Adrenal gland (tissue), 12 donors: ENCODE measurements around the gene SCFD2. TPM values are rescaled to one million over a fixed set of nuclear protein-coding genes. Genes with fewer than 3 reads are reported as not detected.

Source experiments
- DNase-seq, 7 donors: peaks; one replicate each; pipeline ENCODE4 v3.0.0-alpha.2; 2019 to 2020
- H3K27ac ChIP-seq, 5 donors: fragments of 200-600 bp; sonication (generic) in 4 of 5; 1 replicate in 3 of 5; 2 replicates in 2 of 5; pipeline versions ENCODE4 v1.5.1 to v1.8.0; 2016 to 2020; ENCODE audit warnings: mild to moderate bottlenecking in 1 of 5
- H3K27me3 ChIP-seq: fragments of 200-600 bp; 2 replicates; pipeline ENCODE4 v1.8.0; 2021
- H3K36me3 ChIP-seq, 2 donors: fragments of 200-600 bp; replicated peaks in 1 of 2; 1 replicate in 1 of 2; 2 replicates in 1 of 2; pipeline versions ENCODE4 v1.5.1 to v1.8.0; 2018 to 2022
- H3K4me1 ChIP-seq, 2 donors: fragments of 200-600 bp; replicated peaks in 1 of 2; 1 replicate in 1 of 2; 2 replicates in 1 of 2; pipeline versions ENCODE4 v1.5.1 to v1.8.0; 2018 to 2021
- H3K4me3 ChIP-seq, 4 donors: fragments of 200-600 bp; sonication (generic) in 3 of 4; one replicate each; pipeline ENCODE4 v1.5.1; 2016 to 2018
- H3K9me3 ChIP-seq, 3 donors: fragments of 200-600 bp; sonication (generic) in 1 of 3; replicated peaks in 1 of 3; 1 replicate in 2 of 3; 2 replicates in 1 of 3; pipeline versions ENCODE4 v1.5.1 to v1.8.0; 2016 to 2021
- POLR2A ChIP-seq, 2 donors: fragments of 450-650 bp; IDR thresholded peaks; one replicate each; pipeline ENCODE4 v1.6.1; 2017; ENCODE audit warnings: antibody characterized with exemption in 2 of 2, mild to moderate bottlenecking in 2 of 2, moderate library complexity in 1 of 2
- WGBS, 4 donors: extraction: QIAGEN DNeasy Blood & Tissue Kit in 2 of 4; methylation state at CpG; one replicate each; pipeline versions ENCODE4 v1.1.5 to v1.1.7; 2013 to 2017; 5-methylcytosine and 5-hydroxymethylcytosine counted together
- intact Hi-C, 2 donors: fragments of 100-400 bp; cut with DNase I; formaldehyde crosslinking; loops; one replicate each; pipeline versions ENCODE4 v1.14.1 to v1.15.0; 2022 to 2023
- polyA plus RNA-seq, 3 donors: library from polyadenylated mRNA; stranded (reverse); fragments of 200-250 nt in 2 of 3; fragments of 350-450 nt in 1 of 3; fragmentation: Illumina TruSeq in 1 of 3; extraction: RNeasy Lipid Tissue Mini Kit (QIAGEN cat#74804) in 1 of 3; gene quantifications; one replicate each; pipeline ENCODE4 v1.2.3, GENCODE V29; 2013 to 2014
- total RNA-seq, 9 donors: library from RNA; depleted of rRNA in 4 of 9; stranded (reverse); fragments of >200 nt in 4 of 9; fragments of 120-200 nt in 1 of 9; fragmentation: NEBNext Ultra II Directional in 1 of 9; extraction: Animal tissue kit (Norgen Biotek cat#: 25700) in 1 of 9; gene quantifications; one replicate each; pipeline versions ENCODE4 v1.1.0 to v1.2.4, GENCODE V29; 2013 to 2023
- TF ChIP-seq, protein P1 (sequence below), 6 experiments: fragments of 450-650 bp in 4 of 6; fragments of 200-600 bp in 2 of 6; sonication (generic) in 1 of 6; IDR thresholded peaks; 1 replicate in 5 of 6; 2 replicates in 1 of 6; pipeline versions ENCODE4 v1.5.1 to v1.8.0; 2016 to 2021; ENCODE audit warnings: antibody characterized with exemption in 6 of 6, mild to moderate bottlenecking in 2 of 6, moderate library complexity in 1 of 6
- donor health status: healthy with polysubstance abuse.
- donor health status: Bipolar disorder and iron deficiency.
- donor health status: DM: yes; HTN: yes; CAD: no.
- donor health status: DM: no; HTN: no; CAD: no.
- donor health status: DM: no; HTN: no; CAD: no.
- donor health status: DM: yes; HTN: yes; CAD: no.

Gene SCFD2
- total and polyA plus RNA-seq, 12 donors, result 5.2 to 34.9 (median 23.4) TPM

DNA sequence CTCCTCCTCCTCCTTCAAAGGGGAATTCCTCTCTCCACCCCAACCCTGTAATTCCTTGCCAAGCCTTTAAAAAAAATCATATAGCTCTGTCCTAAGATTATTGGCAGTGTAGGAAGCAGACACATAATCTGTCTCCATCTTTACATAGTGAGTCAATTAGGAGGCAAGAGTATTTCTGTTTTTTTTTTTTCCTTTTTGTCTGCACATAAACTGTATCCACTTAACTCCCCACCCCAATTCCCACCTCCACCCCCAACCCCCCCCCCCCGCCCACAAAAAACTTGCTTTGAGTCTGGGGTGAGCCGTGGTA is 321.3 kb downstream of the SCFD2 start:
- TF ChIP-seq, protein P1, sequence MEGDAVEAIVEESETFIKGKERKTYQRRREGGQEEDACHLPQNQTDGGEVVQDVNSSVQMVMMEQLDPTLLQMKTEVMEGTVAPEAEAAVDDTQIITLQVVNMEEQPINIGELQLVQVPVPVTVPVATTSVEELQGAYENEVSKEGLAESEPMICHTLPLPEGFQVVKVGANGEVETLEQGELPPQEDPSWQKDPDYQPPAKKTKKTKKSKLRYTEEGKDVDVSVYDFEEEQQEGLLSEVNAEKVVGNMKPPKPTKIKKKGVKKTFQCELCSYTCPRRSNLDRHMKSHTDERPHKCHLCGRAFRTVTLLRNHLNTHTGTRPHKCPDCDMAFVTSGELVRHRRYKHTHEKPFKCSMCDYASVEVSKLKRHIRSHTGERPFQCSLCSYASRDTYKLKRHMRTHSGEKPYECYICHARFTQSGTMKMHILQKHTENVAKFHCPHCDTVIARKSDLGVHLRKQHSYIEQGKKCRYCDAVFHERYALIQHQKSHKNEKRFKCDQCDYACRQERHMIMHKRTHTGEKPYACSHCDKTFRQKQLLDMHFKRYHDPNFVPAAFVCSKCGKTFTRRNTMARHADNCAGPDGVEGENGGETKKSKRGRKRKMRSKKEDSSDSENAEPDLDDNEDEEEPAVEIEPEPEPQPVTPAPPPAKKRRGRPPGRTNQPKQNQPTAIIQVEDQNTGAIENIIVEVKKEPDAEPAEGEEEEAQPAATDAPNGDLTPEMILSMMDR (IDR thresholded peaks at IDR 0.05), result no peak
- TF ChIP-seq POLR2A (IDR thresholded peaks at IDR 0.05), result no peak
- 86 to 96% (median 91%) methylated on average over 2 of the region's 2 CpGs for WGBS, 4 donors
- Histone ChIP-seq H3K9me3 (no peaks in the 10 kb centered on the region), H3K27ac (no peak overlapping the region), H3K27me3 (no peaks in the 10 kb centered on the region), H3K4me1 (no peaks in the 10 kb centered on the region), H3K4me3 (no peak overlapping the region), H3K36me3 (no peaks in the 10 kb centered on the region)
- intact Hi-C loops, result no loop called here
- DNase-seq, result no peak

DNA sequence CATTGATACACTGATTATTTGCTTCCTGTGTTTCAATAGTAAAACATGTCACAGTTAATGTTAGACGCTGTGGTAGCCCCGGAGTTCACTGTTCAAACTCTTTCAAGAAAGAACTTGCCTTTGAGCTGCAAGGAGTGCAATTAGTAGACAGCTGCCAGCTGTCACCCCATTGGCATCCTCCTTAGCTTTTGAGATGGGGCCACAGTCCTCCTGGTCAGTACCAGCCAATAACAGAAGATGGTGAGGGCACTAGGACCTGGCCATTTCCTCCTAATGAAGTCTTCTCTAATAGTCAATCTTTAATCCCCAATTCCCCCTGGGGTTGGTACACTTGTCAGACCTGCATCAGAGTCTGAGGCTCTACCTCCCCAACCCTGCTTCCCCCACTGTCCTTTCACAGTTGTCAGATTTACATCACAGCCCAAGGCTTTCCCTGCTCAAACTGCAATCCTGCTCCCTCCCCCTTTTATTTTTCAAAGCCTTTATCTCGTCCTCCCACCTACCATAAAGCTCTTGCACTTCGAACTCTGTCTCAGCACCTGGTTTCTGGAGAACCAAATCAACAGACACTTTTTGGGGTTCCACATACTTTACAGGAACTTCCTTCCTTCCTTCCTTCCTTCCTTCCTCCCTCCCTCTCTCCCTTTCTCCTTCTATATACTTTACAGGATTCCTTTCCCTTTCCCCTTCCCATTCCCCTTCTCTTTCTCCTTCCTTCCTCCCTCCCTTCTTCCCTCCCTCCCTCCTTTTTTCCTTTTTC is 321.8 kb downstream of the SCFD2 start:
- 74 to 89% (median 85%) methylated on average over 4 of the region's 4 CpGs for WGBS, 4 donors
- no peak for DNase-seq
- TF ChIP-seq POLR2A (IDR thresholded peaks at IDR 0.05), result no peak
- TF ChIP-seq, protein P1 (IDR thresholded peaks at IDR 0.05), result no peak
- intact Hi-C loops, result no loop called here
- no peak overlapping the region for H3K27ac ChIP-seq
- no peaks in the 10 kb centered on the region for H3K4me1 ChIP-seq
- no peaks in the 10 kb centered on the region for H3K9me3 ChIP-seq
- H3K27me3 ChIP-seq, result no peaks in the 10 kb centered on the region
- H3K36me3 ChIP-seq, result no peaks in the 10 kb centered on the region
- no peak overlapping the region for H3K4me3 ChIP-seq

DNA sequence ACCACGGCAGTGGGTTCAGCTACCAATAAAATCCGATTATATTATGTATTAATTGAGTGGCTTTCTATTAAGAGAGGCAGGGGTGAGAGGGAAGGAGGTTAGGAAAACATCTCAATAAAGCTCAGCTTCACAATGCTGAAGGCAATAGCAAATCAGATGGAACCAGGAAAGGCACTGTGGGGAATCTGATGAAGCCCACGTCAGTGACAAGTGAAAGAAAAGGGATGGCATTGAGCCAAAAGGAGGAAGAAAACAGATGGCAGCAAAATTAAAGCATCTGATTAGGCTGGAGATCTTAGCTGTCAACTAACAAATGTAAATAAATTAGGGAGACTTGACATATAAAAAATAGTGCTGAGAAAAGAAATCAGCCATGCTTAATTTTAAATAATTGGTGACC is 322.8 kb downstream of the SCFD2 start:
- H3K4me1 ChIP-seq, result no peaks in the 10 kb centered on the region
- no peak overlapping the region for H3K27ac ChIP-seq
- no peak for DNase-seq
- 72 to 77% (median 75%) methylated on average over 3 of the region's 3 CpGs for WGBS, 4 donors
- H3K36me3 ChIP-seq, result no peaks in the 10 kb centered on the region
- no peaks in the 10 kb centered on the region for H3K9me3 ChIP-seq
- H3K4me3 ChIP-seq, result no peak overlapping the region
- intact Hi-C loops, result no loop called here
- H3K27me3 ChIP-seq, result no peaks in the 10 kb centered on the region
- TF ChIP-seq, protein P1 (IDR thresholded peaks at IDR 0.05), result no peak
- no peak for TF ChIP-seq POLR2A (IDR thresholded peaks at IDR 0.05)

DNA sequence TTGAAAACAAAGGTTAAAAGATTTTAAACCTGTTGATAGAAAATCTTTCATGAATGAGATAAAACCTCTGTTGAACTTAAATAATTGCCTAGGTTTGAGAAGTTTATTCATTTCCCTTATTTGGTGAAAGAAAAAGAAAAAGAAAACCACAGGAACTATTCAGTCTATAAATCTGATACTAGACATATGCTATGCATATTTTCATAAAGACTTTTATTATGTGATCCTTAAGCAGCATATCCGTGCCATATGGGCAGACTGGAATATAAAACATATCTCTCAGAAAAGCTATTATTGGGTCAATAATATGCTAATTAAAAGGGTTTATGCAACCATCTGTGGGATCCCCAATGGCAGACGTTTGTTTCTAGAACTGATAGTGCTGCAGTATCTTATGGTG is 325.0 kb downstream of the SCFD2 start:
- intact Hi-C loops, result no loop called here
- TF ChIP-seq, protein P1 (IDR thresholded peaks at IDR 0.05), result no peak
- TF ChIP-seq POLR2A (IDR thresholded peaks at IDR 0.05), result no peak

More for the DNA sequence above, 325.0 kb downstream of the SCFD2 start:
- H3K27ac ChIP-seq, result no peak overlapping the region
- H3K27me3 ChIP-seq, result no peaks in the 10 kb centered on the region
- no peaks in the 10 kb centered on the region for H3K36me3 ChIP-seq
- no peak for DNase-seq
- H3K9me3 ChIP-seq, result no peaks in the 10 kb centered on the region
- 79 to 96% (median 84%) methylated on average over 2 of the region's 2 CpGs for WGBS, 4 donors
- no peaks in the 10 kb centered on the region for H3K4me1 ChIP-seq
- H3K4me3 ChIP-seq, result no peak overlapping the region
